GM18861 (cell line): Measurements from ENCODE around the gene PLCG2.
"Not testable (repeated sequence)": the region's sequence is repeated elsewhere in the genome, so short reads cannot be mapped to it uniquely, and the experiment has no call there.

Experiments
- ATAC-seq: cut with Tn5 transposase; IDR thresholded peaks from one replicate; pipeline ENCODE4 v1.9.1; 2021; ENCODE audit not compliant: unreplicated experiment

The PLCG2 gene

GRCh38 chr16:81778861-81779535 lies at the start of gene PLCG2:
PLCG2 (plus strand) TSS chr16:81779291; CDS start chr16:81785990, 6,699 bp downstream.
- peak; percentile 69 for ATAC-seq

DNA sequence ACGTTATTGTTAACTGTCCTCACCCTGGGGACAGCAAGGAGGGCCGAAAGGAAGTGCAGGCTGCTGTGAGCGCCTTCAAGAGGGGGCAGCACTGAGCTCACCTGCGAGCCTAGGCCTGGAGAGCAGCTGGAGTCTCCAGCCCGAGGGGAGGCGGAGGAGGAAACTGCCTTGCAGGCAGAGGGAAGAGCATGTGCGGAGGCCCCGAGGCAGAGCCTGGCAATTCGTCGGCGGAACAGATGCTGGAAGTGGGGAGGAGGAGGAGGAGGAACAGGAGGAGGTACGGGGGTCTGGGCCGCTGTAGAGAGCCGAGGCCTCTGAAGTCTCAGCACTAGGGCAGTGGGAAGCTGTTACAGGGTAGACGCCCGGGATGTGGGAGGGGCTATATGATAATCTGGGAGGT lies 49.6 kb upstream of the PLCG2 start:
- no peak for ATAC-seq

DNA sequence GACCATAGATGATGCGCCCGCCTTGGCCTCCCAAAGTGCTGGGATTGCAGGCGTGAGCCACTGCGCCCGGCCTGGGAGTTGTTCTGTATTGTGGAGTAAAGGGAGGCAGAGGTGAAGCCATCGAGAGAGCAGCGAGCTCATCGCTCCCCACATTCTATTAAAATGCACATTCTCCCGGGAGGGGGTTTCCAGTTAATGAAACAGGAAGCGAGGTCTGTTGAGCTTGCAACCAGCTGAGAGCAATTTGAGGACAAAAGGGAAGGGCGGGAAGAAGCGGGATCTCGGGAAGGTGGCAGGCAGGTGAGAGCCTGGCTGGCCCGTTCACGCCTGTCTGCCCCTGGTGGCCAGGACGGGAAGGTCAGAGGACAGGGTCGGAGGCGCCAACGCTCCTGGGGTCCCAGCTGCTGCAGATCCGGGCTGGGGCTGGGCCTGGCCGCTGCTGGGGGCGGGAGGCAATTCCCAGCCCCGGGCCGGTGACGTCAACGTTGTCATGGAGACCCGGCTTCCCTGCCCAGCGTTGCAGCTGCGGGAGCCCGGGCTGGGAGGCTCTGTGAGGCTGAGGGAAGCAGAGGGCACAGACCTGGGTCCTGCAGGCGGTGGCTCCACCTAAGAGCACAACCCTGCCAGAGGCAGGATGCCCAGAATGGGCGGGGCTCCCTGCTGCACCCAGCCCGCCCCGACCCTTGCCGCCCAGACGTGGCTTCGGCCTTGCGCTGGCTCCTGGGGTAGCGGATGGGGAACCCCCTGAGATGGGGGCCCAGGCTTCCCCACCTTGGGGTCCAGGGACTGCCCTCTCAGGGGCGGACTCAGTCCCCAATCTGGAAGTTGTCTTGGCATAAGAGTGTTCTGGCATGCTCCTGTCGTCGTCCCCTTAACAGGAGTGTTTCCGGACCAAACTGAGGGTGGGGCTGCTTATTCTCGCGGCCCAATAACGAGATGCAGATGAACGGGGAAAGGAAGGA lies 48.7 kb upstream of the PLCG2 start:
- no peak for ATAC-seq

- no peak for ATAC-seq
Observed at GRCh38 chr16:81731649-81732048, 47.4 kb upstream of the PLCG2 start.

GRCh38 chr16:81732699-81733098 lies 46.4 kb upstream of the PLCG2 start:
- no peak for ATAC-seq

- ATAC-seq = no peak
Observed at GRCh38 chr16:81733295-81733694, 45.8 kb upstream of the PLCG2 start.

DNA sequence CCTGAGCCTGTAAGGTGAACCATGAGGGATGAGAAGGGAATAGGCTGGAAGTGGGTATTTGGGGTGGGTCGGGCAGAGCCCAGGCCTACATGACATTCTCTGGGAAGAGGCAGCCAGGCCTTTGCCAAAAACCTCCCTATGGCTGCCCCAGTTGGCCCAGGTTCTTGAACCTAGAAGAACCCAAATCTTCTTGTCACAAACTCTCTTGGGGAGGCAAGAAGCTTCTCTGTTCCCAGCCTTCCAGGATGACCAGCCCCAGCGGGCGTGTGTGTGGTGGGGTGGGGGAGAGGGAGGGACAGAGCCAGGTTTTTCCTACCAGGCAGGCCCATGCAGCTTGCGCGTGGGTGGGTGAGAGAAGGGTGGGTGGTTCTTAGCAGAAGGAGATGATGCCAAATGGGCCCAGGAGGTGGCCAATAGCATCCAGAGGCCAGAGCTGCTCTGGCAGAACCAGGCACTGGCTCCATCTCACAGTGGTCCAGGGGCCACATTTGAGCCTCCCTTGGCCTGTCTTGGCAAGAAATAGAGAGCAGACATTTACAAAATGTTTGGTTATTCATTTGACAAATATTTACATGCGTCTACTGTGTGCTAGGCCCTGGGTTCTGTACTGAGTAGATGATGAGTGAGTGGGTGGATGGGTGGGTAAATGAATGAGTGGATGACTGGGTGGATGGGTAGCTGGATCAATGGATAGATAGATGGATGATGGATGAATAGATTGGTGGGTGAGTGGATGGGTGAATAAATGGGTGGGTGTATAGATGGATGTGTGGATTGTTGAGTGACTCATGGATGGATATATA lies 44.3 kb upstream of the PLCG2 start:
- ATAC-seq = no peak

GRCh38 chr16:81737885-81738536 lies 41.1 kb upstream of the PLCG2 start:
- no peak for ATAC-seq

DNA sequence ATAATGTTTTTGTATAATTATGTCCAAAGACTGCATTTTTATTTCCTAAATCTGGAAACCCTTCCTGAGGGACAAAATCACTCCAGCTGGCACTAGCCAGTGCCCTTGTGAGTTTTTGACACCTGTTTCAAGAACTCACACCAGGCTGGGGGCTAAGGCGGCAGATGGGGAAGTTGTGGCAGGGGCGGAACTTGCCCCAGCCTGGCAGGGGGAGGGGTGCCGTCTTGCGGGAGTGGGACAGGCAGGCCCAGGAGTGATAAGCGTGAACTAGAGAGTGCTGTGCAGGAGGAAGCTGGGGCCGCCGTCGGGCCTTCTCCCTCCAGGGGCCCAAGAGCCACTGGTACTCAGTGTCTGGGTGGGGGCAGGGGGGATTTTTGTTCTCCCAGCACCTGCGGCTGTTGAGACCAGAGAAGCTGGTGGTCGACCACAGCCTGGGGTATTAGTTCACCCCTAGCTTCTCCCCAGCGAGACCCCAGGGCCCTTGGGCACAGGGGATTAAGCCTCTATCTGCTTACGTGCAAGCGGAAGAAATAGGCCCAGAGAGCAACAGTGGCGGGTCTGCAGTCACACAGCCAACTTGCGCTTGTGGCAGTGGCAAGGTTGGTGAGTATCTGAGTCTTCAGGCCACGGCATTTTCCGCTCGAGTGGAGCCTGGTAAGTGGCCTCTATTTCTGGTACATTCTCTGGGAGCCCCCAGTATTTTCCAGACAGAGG lies 40.2 kb upstream of the PLCG2 start:
- peak; percentile 30 for ATAC-seq

GRCh38 chr16:81739503-81739902 lies 39.6 kb upstream of the PLCG2 start:
- no peak for ATAC-seq

DNA sequence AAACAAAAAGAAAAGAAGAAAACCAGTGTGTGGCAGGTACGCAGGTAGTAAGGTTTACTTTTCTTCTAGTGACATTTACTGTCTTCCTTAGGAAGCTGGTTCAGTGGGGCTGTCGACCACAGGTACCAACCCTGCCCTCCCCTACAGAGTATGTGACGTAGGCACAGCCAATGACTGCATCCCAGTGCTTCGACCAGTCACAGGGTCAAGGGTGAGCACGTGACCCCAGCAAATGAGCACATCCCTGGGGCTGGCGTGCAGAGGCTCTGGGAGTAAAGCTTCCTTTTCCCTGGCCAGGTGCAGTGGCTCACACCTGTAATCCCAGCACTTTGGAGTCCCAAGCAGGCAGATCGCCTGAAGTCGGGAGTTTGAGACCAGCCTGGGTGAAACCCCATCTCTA lies 38.9 kb upstream of the PLCG2 start:
- ATAC-seq = peak; percentile 77

GRCh38 chr16:81741430-81741770 lies 37.7 kb upstream of the PLCG2 start:
- ATAC-seq = not testable (repeated sequence)

DNA sequence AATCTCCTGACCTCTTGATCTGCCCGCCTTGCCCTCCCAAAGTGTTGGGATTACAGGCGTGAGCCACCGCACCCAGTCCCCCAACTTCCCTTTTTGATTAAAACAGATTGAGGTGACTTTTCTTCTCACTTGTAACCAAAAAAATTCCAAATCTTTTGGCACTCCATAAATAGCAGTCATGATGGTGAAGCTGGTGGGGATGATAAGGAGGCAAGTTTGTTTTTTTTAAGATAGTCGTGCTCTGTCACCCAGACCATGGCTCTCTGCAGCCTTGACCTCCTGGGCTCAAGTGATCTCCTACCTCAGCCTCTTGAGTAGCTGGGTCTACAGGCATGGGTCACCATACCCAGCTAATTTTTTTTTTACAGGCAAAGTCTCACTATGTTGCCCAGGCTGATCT lies 34.7 kb upstream of the PLCG2 start:
- no peak for ATAC-seq

GRCh38 chr16:81744911-81745310 lies 34.2 kb upstream of the PLCG2 start:
- ATAC-seq = no peak

GRCh38 chr16:81745704-81746558 lies 33.2 kb upstream of the PLCG2 start:
- ATAC-seq = peak; percentile 57

DNA sequence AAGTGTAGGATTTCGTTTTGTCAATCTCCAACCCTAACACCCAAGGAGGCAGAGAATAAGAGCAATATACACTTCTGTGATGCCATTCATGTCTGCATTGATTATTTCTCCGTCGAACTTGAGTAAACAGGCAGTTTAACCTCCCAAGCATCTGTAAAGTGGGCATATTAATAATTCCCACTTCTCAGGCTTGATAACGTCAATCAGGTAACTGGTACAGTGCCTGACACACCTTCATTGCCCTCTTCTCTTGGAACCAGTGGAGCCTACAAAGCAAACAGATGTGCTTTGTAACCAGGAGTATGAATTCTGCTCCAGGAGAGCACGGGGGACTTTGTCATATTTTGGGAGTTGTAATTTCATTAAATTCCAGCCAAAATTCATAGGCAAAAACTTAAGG lies 32.5 kb upstream of the PLCG2 start:
- no peak for ATAC-seq

DNA sequence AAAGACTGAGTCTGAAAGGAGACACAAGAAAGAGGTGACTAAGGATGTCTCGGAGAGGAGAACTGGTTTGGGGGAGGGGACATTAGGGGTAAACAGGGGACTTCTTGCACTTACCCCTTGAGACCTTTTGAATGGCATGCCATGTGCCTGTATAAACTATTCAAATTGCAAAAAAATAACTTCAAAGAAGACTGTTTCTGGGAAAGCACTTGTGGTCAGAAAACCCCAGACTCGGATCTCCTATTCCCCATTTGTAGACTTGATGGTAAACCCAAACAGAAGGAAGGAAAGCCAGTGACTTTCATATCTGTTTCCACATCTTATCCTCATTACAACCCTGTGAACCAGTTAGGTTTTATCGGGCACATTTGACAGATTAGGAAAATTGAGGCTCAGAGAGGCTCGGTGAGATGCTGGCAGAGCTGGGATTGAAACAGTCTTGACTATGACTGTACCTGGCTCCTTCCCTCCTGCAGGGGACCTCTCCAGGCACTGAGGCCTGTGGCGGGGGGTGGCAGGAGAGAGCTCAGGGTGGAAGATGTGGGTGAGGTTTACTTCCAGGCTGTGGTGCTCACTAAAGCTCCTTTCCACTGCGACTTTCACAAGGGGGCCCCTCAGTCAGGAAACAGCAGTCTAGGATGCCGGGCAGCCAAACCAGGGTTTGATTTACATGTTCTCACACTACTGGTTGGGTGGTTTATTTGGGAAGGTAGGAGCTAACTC lies 30.5 kb upstream of the PLCG2 start:
- ATAC-seq = no peak

DNA sequence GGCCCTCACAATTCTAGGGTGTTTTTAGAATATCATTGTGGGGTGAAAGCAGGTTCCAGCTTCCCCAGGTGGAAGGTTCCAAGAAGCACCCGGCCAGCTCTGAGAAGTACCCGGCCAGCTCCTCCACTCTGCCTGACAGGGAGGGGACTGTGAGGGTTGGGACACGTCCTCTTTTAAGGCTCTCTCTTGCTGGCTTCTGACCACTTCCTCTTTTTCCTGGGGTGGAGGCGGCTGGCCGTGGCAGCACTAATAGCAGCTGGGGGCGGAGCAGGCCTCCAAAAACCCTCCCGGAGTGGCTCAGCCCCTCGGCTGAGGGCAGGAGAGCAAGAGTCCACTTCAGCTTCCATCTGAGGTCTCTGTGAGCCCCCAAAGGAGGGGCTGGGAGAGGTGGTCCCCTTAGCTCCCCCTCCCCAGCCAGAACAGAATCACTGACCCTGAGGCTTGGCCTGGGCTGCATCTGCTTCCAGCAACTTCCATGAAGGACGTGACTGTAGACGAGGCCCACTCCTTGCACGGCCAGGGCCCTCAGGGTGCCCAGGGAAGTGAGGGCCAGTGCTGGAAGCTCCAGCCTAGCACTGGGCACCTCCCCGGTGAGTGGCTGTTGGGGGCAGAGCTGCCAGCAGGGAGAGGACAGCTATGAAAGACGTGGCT lies 26.7 kb upstream of the PLCG2 start:
- ATAC-seq = peak; percentile 81
